ENCODE data around the gene POU6F2.

DNA sequence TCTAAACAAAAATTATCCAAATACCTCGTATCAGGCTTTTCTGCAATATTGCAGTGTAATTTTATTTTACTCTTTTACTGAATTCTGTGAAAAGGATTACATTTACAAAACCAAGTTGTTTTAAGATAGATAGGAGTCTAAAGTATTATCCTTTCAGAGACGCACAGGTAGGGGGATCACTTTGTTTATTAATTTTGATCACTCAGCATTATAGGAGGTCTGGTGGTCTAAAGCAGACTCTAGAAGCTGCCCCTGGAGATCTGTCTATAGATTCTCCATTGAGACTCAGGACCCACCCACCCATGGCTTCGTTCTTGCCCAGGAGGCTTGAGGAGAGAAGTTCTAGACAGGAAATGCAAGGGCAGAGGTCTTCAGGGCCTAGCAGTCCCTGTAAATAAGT lies 365.1 kb downstream of the POU6F2 start:
- TF ChIP-seq MZF1 (tag by site-specific recombination; IDR thresholded peaks at IDR 0.05; ENCODE audit: borderline replicate concordance) (no peak), ZBTB21 (tag by site-specific recombination; IDR thresholded peaks at IDR 0.05) (no peak), ZFP3 (tag by site-specific recombination; IDR thresholded peaks at IDR 0.05; ENCODE audit: low read depth) (no peak), ZNF776 (tag by site-specific recombination; IDR thresholded peaks at IDR 0.05; ENCODE audit: borderline replicate concordance) (no peak), ZNF24 (tag by site-specific recombination; IDR thresholded peaks at IDR 0.05) (no peak), ZNF350 (tag by site-specific recombination; IDR thresholded peaks at IDR 0.05) (no peak), ZNF239 (tag by site-specific recombination; IDR thresholded peaks at IDR 0.05) (no peak), ZNF335 (tag by site-specific recombination; conservative IDR thresholded peaks at IDR 0.05) (no peak), ZNF274 (IDR thresholded peaks at IDR 0.05; ENCODE audit: low read length) (no peak), ZNF274 (tag by site-specific recombination; IDR thresholded peaks at IDR 0.05; ENCODE audit: borderline replicate concordance) (no peak), ZNF76 (tag by site-specific recombination; IDR thresholded peaks at IDR 0.05; ENCODE audit: borderline replicate concordance, low read depth) (no peak), GLIS2 (tag by site-specific recombination; IDR thresholded peaks at IDR 0.05) (no peak), ZNF404 (tag by site-specific recombination; IDR thresholded peaks at IDR 0.05) (no peak)
- TF ChIP-seq, protein P1, sequence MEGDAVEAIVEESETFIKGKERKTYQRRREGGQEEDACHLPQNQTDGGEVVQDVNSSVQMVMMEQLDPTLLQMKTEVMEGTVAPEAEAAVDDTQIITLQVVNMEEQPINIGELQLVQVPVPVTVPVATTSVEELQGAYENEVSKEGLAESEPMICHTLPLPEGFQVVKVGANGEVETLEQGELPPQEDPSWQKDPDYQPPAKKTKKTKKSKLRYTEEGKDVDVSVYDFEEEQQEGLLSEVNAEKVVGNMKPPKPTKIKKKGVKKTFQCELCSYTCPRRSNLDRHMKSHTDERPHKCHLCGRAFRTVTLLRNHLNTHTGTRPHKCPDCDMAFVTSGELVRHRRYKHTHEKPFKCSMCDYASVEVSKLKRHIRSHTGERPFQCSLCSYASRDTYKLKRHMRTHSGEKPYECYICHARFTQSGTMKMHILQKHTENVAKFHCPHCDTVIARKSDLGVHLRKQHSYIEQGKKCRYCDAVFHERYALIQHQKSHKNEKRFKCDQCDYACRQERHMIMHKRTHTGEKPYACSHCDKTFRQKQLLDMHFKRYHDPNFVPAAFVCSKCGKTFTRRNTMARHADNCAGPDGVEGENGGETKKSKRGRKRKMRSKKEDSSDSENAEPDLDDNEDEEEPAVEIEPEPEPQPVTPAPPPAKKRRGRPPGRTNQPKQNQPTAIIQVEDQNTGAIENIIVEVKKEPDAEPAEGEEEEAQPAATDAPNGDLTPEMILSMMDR (tag by site-specific recombination; IDR thresholded peaks at IDR 0.05) = no peak

Data from HEK293 (cell line).